ENCODE measurements around the gene ASB2. TPM values are rescaled to one million over a fixed set of nuclear protein-coding genes. Genes with fewer than 3 reads are reported as not detected.

Gene ASB2
- total and polyA plus RNA-seq, 2 of the 13 experiments (the other 11 are each of a cell fraction or from before 2014, with no cell fraction given) = 0.82 to 4.1 TPM

DNA sequence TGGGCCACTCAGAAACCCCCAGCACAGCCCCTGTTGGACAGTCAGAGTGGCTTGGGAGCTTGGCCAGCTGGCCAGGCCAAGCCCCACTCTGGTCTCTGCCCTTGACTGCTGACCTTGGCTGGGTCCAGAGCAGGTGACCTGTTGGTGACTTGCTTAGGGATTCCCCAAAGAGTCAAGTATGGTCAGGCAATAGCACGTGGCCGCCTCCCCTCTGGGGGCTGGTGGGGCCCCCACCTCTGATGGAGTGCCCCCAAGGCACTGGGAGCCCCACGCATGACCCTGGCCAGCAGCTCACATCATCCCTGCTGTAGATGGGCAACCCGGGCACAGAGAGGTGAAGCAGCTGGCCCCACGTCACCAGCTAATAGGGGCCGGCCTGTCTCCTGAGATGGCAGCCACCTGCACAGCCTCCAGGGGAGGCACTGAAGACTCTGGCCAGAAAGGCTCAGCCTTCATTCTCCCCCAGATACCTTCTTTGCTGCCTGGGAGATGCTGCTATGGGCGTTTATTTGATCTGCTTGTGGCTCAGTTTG lies 22.6 kb upstream of the ASB2 start:
- peak; percentile 7; the same call in 2 of the 3 replicates for ATAC-seq
- H3K79me2 ChIP-seq (ENCODE audit: insufficient read depth, low read length) = no peaks in the 10 kb centered on the region
- ChIA-PET POLR2A (interaction anchor here (0.7 to 1.8 kb wide), 3 partner anchors 17 to 59 kb away, joined by 3 to 5 read pairs (median 3); no protein-coding TSS in a partner anchor), CTCF (ENCODE audit: low intra/inter-chr PET ratio, low total read pairs) (interaction anchor here (1.5 kb wide), 1 partner anchor 59 kb away, joined by 4 read pairs; no protein-coding TSS in a partner anchor)
- BruUV-seq (replicated peaks) = no TSS peak
- H3K27ac ChIP-seq (ENCODE audit: extremely low read length, insufficient read depth, low read length) = no peak overlapping the region
- H2AFZ ChIP-seq (ENCODE audit: low read length) = no peak overlapping the region
- H3K9me3 ChIP-seq (ENCODE audit: low read length) = no peaks in the 10 kb centered on the region
- peaks cover 66% of the 10 kb centered on the region for H3K4me1 ChIP-seq (ENCODE audit: insufficient read depth, low read length)
- H3K4me3 ChIP-seq (replicated peaks in 1 of 3; ENCODE audit: insufficient read depth in 1 of 3, low read depth in 2 of 3, low read length in 3 of 3) = no peak overlapping the region
- in situ Hi-C loops (cut with HindIII; ENCODE audit: extremely low pct_ligation_motif_present, low pct_unique_long_range_greater_than_20kb) = no loop called here
- H3K9ac ChIP-seq (ENCODE audit: insufficient read depth, low read depth, low read length) = no peak overlapping the region
- H3K36me3 ChIP-seq (replicated peaks in 1 of 2; ENCODE audit: control insufficient read depth in 1 of 2, insufficient read depth in 2 of 2, low read length in 2 of 2) = no peaks in the 10 kb centered on the region
- intact Hi-C loops (cut with micrococcal nuclease; ENCODE audit: unreplicated experiment) = no loop called here
- no CpG with 5 or more reads among the region's 7 CpGs for WGBS (ENCODE audit: low lambda C conversion rate)
- peaks cover 0 to 40% of the 10 kb centered on the region in 2 experiments; a peak in 4 of 5 replicates for H3K27me3 ChIP-seq (ENCODE audit: control insufficient read depth in 1 of 2, insufficient read depth in 2 of 2, low read length in 2 of 2)
- H3K4me2 ChIP-seq (ENCODE audit: low read depth, low read length) = peak overlapping the region; percentile 33; the same call in 1 of the 2 replicates
- DNase-seq (ENCODE audit: low spot score) = no peak
- H4K20me1 ChIP-seq (ENCODE audit: insufficient read depth, low read length) = no peaks in the 10 kb centered on the region
- FAIRE-seq = no peak
- TF ChIP-seq SKIL (CRISPR knock-in tag; IDR thresholded peaks at IDR 0.05; ENCODE audit: borderline replicate concordance) (no peak), WIZ (CRISPR knock-in tag; IDR thresholded peaks at IDR 0.05) (0 out of 2 replicates have a peak, but pooled peaks have one; percentile 26), MNT (IDR thresholded peaks at IDR 0.05) (no peak), NR2F1 (CRISPR knock-in tag; IDR thresholded peaks at IDR 0.05) (0 out of 4 replicates have a peak, but pooled peaks of 1 of the 2 experiments have one; percentile 15), ZNF768 (CRISPR knock-in tag; IDR thresholded peaks at IDR 0.05) (peak; percentile 92), HNF4A (CRISPR knock-in tag; IDR thresholded peaks at IDR 0.05) (peak; percentile 19; the same call in 1 of the 2 replicates), NONO (IDR thresholded peaks at IDR 0.05) (no peak), NONO (CRISPR knock-in tag; conservative IDR thresholded peaks at IDR 0.05) (no peak), KDM5B (CRISPR knock-in tag; IDR thresholded peaks at IDR 0.05; ENCODE audit: borderline replicate concordance) (peak; percentile 45; the same call in 1 of the 2 replicates), RBAK (CRISPR knock-in tag; IDR thresholded peaks at IDR 0.05) (no peak), ESRRA (CRISPR knock-in tag; IDR thresholded peaks at IDR 0.05; ENCODE audit: low read depth) (peak; percentile 96), KAT2B (IDR thresholded peaks at IDR 0.05; ENCODE audit: borderline replicate concordance, low read depth, low read length) (no peak), ERF (CRISPR knock-in tag; IDR thresholded peaks at IDR 0.05) (no peak), ZMYM4 (CRISPR knock-in tag; IDR thresholded peaks at IDR 0.05) (0 out of 2 replicates have a peak, but pooled peaks have one; percentile 12), RARA (CRISPR knock-in tag; IDR thresholded peaks at IDR 0.05) (peak; percentile 80)
- TF ChIP-seq, protein P1, sequence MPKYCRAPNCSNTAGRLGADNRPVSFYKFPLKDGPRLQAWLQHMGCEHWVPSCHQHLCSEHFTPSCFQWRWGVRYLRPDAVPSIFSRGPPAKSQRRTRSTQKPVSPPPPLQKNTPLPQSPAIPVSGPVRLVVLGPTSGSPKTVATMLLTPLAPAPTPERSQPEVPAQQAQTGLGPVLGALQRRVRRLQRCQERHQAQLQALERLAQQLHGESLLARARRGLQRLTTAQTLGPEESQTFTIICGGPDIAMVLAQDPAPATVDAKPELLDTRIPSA (CRISPR knock-in tag; IDR thresholded peaks at IDR 0.05; ENCODE audit: borderline replicate concordance) = no peak
- TF ChIP-seq, protein P2, sequence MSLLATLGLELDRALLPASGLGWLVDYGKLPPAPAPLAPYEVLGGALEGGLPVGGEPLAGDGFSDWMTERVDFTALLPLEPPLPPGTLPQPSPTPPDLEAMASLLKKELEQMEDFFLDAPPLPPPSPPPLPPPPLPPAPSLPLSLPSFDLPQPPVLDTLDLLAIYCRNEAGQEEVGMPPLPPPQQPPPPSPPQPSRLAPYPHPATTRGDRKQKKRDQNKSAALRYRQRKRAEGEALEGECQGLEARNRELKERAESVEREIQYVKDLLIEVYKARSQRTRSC (CRISPR knock-in tag; IDR thresholded peaks at IDR 0.05; ENCODE audit: low read depth) = no peak
